Left cardiac atrium (tissue), 4 donors: ENCODE data around the gene GEN1. TPM values are rescaled to one million over a fixed set of nuclear protein-coding genes. Genes with fewer than 3 reads are reported as not detected.

Experiments
- ATAC-seq, 2 donors: fragments of 200-7000 bp; cut with Tn5 transposase; one replicate each; pipeline ENCODE4 v1.9.1; 2020; ENCODE audit warnings: mild to moderate bottlenecking in 2 of 2, moderate library complexity in 2 of 2
- DNase-seq: peaks from one replicate; pipeline ENCODE4 v3.0.0-alpha.2; 2020
- intact Hi-C, 2 donors: fragments of 100-400 bp; cut with DNase I; formaldehyde crosslinking; loops; one replicate each; pipeline versions ENCODE4 v1.14.1 to v1.15.1; 2022 to 2023
- total RNA-seq, 2 donors: library from RNA; stranded (reverse); fragmentation: NEBNext Ultra II Directional; extraction: Animal tissue kit (Norgen Biotek cat#: 25700); gene quantifications; one replicate each; pipeline ENCODE4 v1.2.1, GENCODE V29; 2021
- donor health status: DM: no; HTN: yes; CAD: no.
- donor health status: DM: no; HTN: yes; CAD: no; lungs with severe emphysema.
- donor health status: DM: yes; HTN: yes; CAD: no.
- donor health status: Dilated cardiomyopathy.

Gene GEN1
- total RNA-seq, 2 donors from 2014 or later: 3.0 TPM

DNA sequence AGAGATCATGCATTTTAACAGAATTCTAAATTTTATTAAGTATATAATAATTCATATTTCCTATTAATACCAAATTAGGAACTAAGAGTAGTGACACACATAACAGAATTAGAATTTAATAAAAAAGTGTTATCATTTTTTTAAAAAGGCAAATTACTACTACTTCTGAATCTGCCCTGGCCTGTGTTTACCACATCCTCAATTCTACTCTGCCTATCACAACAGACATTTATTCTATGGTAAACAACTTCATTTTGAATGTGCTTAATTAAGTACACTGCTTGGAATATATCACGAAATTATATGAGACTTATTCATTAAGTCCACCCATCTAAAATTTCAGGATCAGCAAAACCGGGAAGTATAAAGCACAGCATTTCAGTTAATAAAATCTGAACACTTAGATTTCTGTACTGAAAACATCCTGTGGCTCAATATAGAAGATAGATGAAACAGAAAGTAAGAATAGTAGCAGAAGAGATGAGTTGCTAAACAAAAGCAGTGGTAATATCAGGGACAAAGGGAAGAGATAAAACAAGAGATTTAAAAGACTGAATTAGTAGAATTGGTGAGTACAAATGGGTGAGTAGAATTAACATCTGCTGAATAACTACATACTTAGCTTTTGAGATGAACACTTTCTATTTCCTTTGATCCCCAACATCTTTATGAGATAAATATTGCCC, 4.0 kb upstream of the GEN1 start:
- intact Hi-C loops: loop anchor here in 1 of 2 donors (5.0 kb wide), 1 partner anchor 77 kb away; no protein-coding TSS in a partner anchor

GRCh38 chr2:17752246-17752645, 1.7 kb upstream of the GEN1 start:
- intact Hi-C loops: loop anchor here in 1 of 2 donors (5.0 kb wide), 1 partner anchor 75 kb away; no protein-coding TSS in a partner anchor
- no peak for DNase-seq
- no peak for ATAC-seq

More for the DNA sequence above, 4.0 kb upstream of the GEN1 start:
- DNase-seq (no peak), ATAC-seq (no peak)

DNA sequence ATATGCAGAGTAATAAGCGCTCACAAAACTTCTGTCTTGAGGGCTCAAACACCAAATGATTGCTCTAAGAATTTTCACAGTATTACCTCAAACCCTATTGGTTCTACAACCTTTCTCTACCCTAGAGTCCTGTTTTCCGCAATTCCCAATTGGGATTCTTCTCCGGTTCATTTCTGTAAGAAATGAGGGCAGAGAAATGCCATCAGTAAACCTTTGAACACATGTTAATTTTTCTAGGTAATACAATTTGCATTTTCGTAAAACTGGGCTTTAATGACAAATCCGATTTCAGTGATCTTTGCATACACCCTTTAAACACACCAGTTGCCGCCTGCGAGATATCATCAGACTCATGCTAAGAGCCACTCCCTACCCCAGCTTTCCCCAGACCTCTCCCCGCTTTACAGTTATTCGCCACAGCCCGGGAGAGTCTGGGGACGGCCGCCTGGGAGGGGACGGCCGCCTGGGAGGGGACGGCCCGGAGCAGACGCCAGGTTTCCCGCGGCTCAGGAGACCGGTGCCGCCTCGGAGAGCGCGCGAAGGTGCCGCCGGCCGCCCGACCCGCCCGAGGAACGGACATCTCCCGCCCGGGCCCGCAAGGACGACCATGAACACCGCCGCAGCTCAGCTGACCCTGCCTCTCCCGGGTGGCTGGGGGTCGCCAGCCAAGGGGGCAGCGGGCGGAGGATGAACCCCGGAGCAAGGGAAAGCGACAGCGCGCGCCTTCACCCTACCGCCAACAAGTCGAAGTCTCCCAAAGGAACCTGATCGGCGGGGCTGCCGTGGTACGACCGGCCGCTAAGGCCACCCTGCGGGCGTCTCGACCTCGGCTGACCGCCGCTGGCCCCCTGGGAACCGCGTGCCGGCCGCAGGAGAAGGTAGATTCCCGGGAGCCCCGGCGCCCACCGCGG, 791 bp upstream of the GEN1 start:
- ATAC-seq (peak; percentile 75 to 85), DNase-seq (peak; percentile 59)
- intact Hi-C loops: loop anchor here in 1 of 2 donors (5.0 kb wide), 1 partner anchor 74 kb away; no protein-coding TSS in a partner anchor

- no peak for DNase-seq
- intact Hi-C loops: loop anchor here in 1 of 2 donors (5.0 kb wide), 1 partner anchor 72 kb away; no protein-coding TSS in a partner anchor
- ATAC-seq: no peak
These were observed 961 bp downstream of the GEN1 start for GRCh38 chr2:17754773-17755425.

- ATAC-seq: no peak
- no peak for DNase-seq
- intact Hi-C loops: no loop called here
These were observed 2.7 kb downstream of the GEN1 start for GRCh38 chr2:17756668-17757067.

GRCh38 chr2:17757321-17757720, 3.4 kb downstream of the GEN1 start:
- intact Hi-C loops: no loop called here
- no peak for ATAC-seq
- DNase-seq: no peak

- no peak for ATAC-seq
- DNase-seq: no peak
- intact Hi-C loops: no loop called here
These were observed 4.2 kb downstream of the GEN1 start for GRCh38 chr2:17758118-17758517.

GRCh38 chr2:17759805-17760204, 5.9 kb downstream of the GEN1 start:
- ATAC-seq (no peak), DNase-seq (no peak)
- intact Hi-C loops: no loop called here

GRCh38 chr2:17762451-17762850, 8.5 kb downstream of the GEN1 start:
- DNase-seq: no peak
- intact Hi-C loops: no loop called here
- ATAC-seq: no peak

DNA sequence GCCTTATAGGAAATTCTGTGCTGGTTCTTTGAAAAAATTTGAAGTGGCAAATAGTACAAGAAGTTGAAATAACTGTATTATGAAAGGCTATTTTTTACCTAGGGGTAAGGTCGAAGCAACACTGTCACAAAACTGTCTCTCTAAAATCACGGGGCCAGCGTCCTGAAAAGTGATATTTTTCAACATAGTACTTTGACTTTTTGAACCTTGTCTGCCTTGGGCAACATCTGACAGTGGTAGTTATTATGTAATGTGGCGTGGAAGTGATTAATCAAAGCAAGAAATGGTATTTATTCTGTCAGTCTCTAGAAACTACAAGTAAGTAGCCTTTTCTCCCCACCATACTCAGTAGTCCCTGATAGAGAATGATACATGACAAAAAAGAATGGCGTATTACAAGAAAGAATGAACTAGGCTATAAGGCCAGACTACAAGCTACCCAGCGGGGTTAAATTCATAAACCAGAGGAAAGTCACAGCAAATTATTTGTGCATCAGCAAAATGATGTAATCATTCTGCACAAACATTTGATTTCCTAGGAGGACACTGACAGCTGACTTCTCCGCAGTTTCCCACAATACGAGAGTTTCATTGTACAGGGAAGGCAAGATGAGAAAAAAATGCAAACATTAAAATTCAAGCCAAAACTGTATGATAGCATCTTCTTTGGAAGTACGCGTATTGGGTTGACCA, 9.8 kb downstream of the GEN1 start:
- no peak for DNase-seq
- no peak for ATAC-seq
- intact Hi-C loops: no loop called here

DNA sequence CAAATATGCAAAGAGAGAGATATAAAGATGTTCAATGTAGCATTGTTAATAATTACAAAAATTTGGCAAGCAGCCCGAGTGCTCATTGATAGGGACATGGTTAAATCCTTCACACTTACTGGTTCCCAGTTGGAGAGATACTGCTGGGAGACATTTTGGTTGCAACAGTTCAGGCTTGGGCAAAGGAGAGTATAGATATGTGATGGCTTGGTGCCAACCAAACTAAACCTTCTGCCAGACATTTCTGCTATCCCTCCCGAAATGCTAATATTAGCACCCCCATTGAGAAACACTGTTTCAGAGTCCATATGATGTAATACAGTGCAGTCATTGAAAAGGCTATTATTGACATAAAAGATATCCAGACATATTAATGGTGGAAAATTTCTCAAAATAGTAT, 11.5 kb downstream of the GEN1 start:
- intact Hi-C loops: no loop called here

DNA sequence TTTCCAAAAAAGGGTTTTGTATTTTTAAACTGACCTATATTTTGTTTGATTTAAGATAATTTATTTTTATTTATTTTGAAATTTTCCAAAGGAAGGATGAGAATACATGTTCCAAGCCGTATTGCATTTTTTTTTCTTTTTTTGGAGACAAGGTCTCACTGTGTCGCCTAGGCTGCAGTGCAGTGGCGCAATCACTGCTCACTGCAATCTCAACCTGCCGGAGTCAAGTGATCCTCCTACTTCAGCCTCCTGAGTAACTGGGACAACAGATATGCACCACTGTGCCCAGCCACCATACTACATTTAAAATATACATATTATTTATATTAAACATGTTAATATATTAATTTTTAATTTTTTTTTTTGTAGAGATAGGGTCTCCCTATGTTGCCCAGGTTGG, 15.0 kb downstream of the GEN1 start:
- DNase-seq (no peak), ATAC-seq (no peak)
- intact Hi-C loops: no loop called here

More for the DNA sequence above, 11.5 kb downstream of the GEN1 start:
- ATAC-seq (no peak), DNase-seq (no peak)

GRCh38 chr2:17771956-17772355, 18.0 kb downstream of the GEN1 start:
- no peak for ATAC-seq
- no peak for DNase-seq
- intact Hi-C loops: no loop called here

DNA sequence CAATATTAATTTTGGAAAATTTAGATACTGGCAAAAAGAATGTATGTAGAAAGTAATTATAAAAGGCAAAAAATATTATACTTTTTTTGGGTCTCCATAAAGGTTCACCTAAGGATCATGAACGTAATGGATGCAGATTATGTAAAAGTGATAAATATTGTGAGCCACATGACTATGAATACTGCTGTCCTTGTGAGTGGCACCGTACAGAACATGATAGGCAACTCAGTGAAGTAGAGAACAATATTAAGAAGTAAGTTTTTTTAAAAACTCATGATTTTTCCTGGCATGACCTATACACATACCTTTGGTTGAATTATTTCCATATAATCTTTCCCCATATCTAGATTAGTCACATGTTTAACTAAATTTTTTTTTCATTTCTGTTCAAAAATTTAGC, 18.6 kb downstream of the GEN1 start:
- no peak for DNase-seq
- intact Hi-C loops: no loop called here
- ATAC-seq: no peak

DNA sequence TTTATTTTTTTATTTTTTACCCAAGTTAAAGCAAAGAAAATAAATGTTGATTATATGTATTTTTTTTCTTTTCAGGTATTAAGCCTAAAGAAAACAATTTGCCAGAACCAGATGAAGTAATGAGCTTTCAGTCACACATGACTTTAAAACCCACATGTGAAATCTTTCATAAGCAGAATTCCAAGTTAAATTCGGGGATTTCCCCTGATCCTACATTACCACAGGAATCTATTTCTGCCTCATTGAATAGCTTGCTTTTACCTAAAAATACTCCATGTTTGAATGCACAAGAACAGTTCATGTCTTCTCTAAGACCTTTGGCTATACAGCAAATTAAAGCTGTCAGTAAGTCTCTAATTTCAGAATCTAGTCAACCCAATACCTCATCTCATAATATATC, 26.6 kb downstream of the GEN1 start:
- intact Hi-C loops: no loop called here

GRCh38 chr2:17781482-17781881, 27.5 kb downstream of the GEN1 start:
- DNase-seq (no peak), ATAC-seq (no peak)
- intact Hi-C loops: no loop called here

More for the DNA sequence above, 26.6 kb downstream of the GEN1 start:
- DNase-seq: no peak
- ATAC-seq: no peak

GRCh38 chr2:17786727-17787126, 32.8 kb downstream of the GEN1 start:
- ATAC-seq: no peak
- intact Hi-C loops: no loop called here

DNA sequence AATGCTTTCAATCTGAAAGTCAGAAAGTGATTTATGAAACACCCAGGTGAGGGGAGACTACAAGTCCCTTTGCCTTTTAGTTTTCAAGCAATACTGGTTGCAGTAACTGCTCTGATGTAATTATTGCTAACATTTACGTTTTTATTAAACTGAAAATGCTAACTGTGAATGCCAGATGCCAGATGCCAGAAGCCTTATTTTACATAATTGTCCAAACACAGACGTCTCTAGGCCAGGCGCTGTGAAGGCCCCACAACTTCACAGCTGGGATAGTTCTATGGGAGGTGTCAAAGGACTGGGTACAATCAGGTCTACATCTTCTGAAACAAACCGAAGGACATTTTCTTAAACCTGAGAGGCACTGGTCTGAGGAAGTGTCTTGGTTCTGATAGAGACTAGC, 34.8 kb downstream of the GEN1 start:
- intact Hi-C loops: no loop called here
- DNase-seq: no peak
- no peak for ATAC-seq

More at GRCh38 chr2:17786727-17787126, 32.8 kb downstream of the GEN1 start:
- no peak for DNase-seq

GRCh38 chr2:17790536-17790935, 36.6 kb downstream of the GEN1 start:
- intact Hi-C loops: no loop called here
- ATAC-seq: no peak
- DNase-seq: no peak
